ENCODE results near the gene C20orf173. TPM values are rescaled to one million over a fixed set of nuclear protein-coding genes. Genes with fewer than 3 reads are reported as not detected.

Gene C20orf173
- polyA plus RNA-seq (2013, experiment 1 of 4): not detected
- not detected for polyA plus RNA-seq (2013, experiment 2 of 4)
- not detected for polyA plus RNA-seq (2013, experiment 3 of 4)
- polyA plus RNA-seq (2013, experiment 4 of 4): not detected

- Histone ChIP-seq H3K9me3 (ENCODE audit: control insufficient read depth, low read length) (no peaks in the 10 kb centered on the region), H3K4me1 (ENCODE audit: control insufficient read depth, insufficient read depth, low read length) (no peaks in the 10 kb centered on the region), H3K4me3 (ENCODE audit: insufficient read depth, low read depth, low read length) (no peak within 1 kb of the TSS), H3K27me3 (ENCODE audit: control insufficient read depth, insufficient read depth, low read length, poor library complexity, severe bottlenecking) (no peaks in the 10 kb centered on the region), H3K36me3 (ENCODE audit: control insufficient read depth, insufficient read depth, low read length) (no peaks in the 10 kb centered on the region), H3K27ac (ENCODE audit: insufficient read depth, low read depth, low read length, poor library complexity, severe bottlenecking) (no peak within 1 kb of the TSS)
- 92% methylated on average over 2 of the region's 2 CpGs for WGBS, 2 experiments
Measured at GRCh38 chr20:35529552-35529951, at the start of gene C20orf173. TSS of gene C20orf173 (minus strand) at chr20:35529652. CDS start at chr20:35529373, 279 bp downstream.

GRCh38 chr20:35579196-35579595 is 49.7 kb upstream of the C20orf173 start:
- no peaks in the 10 kb centered on the region for H3K4me1 ChIP-seq (ENCODE audit: control insufficient read depth, insufficient read depth, low read length)
- WGBS, 2 experiments: 93 to 94% methylated on average over 6 of the region's 6 CpGs
- H3K9me3 ChIP-seq (ENCODE audit: control insufficient read depth, low read length): no peaks in the 10 kb centered on the region
- no peaks in the 10 kb centered on the region for H3K27me3 ChIP-seq (ENCODE audit: control insufficient read depth, insufficient read depth, low read length, poor library complexity, severe bottlenecking)
- H3K27ac ChIP-seq (ENCODE audit: insufficient read depth, low read depth, low read length, poor library complexity, severe bottlenecking): no peak overlapping the region
- no peaks in the 10 kb centered on the region for H3K36me3 ChIP-seq (ENCODE audit: control insufficient read depth, insufficient read depth, low read length)
- H3K4me3 ChIP-seq (ENCODE audit: insufficient read depth, low read depth, low read length): no peak overlapping the region

GRCh38 chr20:35578469-35578868 is 49.0 kb upstream of the C20orf173 start:
- H3K4me1 ChIP-seq (ENCODE audit: control insufficient read depth, insufficient read depth, low read length): no peaks in the 10 kb centered on the region
- no peak overlapping the region for H3K4me3 ChIP-seq (ENCODE audit: insufficient read depth, low read depth, low read length)
- H3K27me3 ChIP-seq (ENCODE audit: control insufficient read depth, insufficient read depth, low read length, poor library complexity, severe bottlenecking): no peaks in the 10 kb centered on the region
- no peaks in the 10 kb centered on the region for H3K9me3 ChIP-seq (ENCODE audit: control insufficient read depth, low read length)
- H3K27ac ChIP-seq (ENCODE audit: insufficient read depth, low read depth, low read length, poor library complexity, severe bottlenecking): no peak overlapping the region
- H3K36me3 ChIP-seq (ENCODE audit: control insufficient read depth, insufficient read depth, low read length): no peaks in the 10 kb centered on the region
- 94 to 95% methylated on average over 8 of the region's 8 CpGs for whole genome bisulfite sequencing, 2 experiments

GRCh38 chr20:35576816-35577215 is 47.4 kb upstream of the C20orf173 start:
- Histone ChIP-seq H3K4me1 (ENCODE audit: control insufficient read depth, insufficient read depth, low read length) (no peaks in the 10 kb centered on the region), H3K4me3 (ENCODE audit: insufficient read depth, low read depth, low read length) (no peak overlapping the region), H3K27me3 (ENCODE audit: control insufficient read depth, insufficient read depth, low read length, poor library complexity, severe bottlenecking) (no peaks in the 10 kb centered on the region), H3K36me3 (ENCODE audit: control insufficient read depth, insufficient read depth, low read length) (no peaks in the 10 kb centered on the region), H3K27ac (ENCODE audit: insufficient read depth, low read depth, low read length, poor library complexity, severe bottlenecking) (no peak overlapping the region), H3K9me3 (ENCODE audit: control insufficient read depth, low read length) (no peaks in the 10 kb centered on the region)
- 75 to 77% methylated on average over 3 of the region's 3 CpGs for WGBS, 2 experiments

- no peak overlapping the region for H3K27ac ChIP-seq (ENCODE audit: insufficient read depth, low read depth, low read length, poor library complexity, severe bottlenecking)
- WGBS, 2 experiments: 86 to 92% methylated on average over 4 of the region's 4 CpGs
- no peaks in the 10 kb centered on the region for H3K36me3 ChIP-seq (ENCODE audit: control insufficient read depth, insufficient read depth, low read length)
Measured at GRCh38 chr20:35575958-35576357, 46.5 kb upstream of the C20orf173 start.

GRCh38 chr20:35572838-35573237 is 43.4 kb upstream of the C20orf173 start:
- H3K27me3 ChIP-seq (ENCODE audit: control insufficient read depth, insufficient read depth, low read length, poor library complexity, severe bottlenecking): no peaks in the 10 kb centered on the region
- 94 to 95% methylated on average over 4 of the region's 4 CpGs for WGBS, 2 experiments
- no peak overlapping the region for H3K27ac ChIP-seq (ENCODE audit: insufficient read depth, low read depth, low read length, poor library complexity, severe bottlenecking)
- no peaks in the 10 kb centered on the region for H3K36me3 ChIP-seq (ENCODE audit: control insufficient read depth, insufficient read depth, low read length)
- no peaks in the 10 kb centered on the region for H3K4me1 ChIP-seq (ENCODE audit: control insufficient read depth, insufficient read depth, low read length)
- no peaks in the 10 kb centered on the region for H3K9me3 ChIP-seq (ENCODE audit: control insufficient read depth, low read length)
- no peak overlapping the region for H3K4me3 ChIP-seq (ENCODE audit: insufficient read depth, low read depth, low read length)

More at GRCh38 chr20:35575958-35576357, 46.5 kb upstream of the C20orf173 start:
- Histone ChIP-seq H3K4me1 (ENCODE audit: control insufficient read depth, insufficient read depth, low read length) (no peaks in the 10 kb centered on the region), H3K9me3 (ENCODE audit: control insufficient read depth, low read length) (no peaks in the 10 kb centered on the region), H3K27me3 (ENCODE audit: control insufficient read depth, insufficient read depth, low read length, poor library complexity, severe bottlenecking) (no peaks in the 10 kb centered on the region), H3K4me3 (ENCODE audit: insufficient read depth, low read depth, low read length) (no peak overlapping the region)

GRCh38 chr20:35571555-35571954 is 42.1 kb upstream of the C20orf173 start:
- H3K4me1 ChIP-seq (ENCODE audit: control insufficient read depth, insufficient read depth, low read length): no peaks in the 10 kb centered on the region
- no peak overlapping the region for H3K27ac ChIP-seq (ENCODE audit: insufficient read depth, low read depth, low read length, poor library complexity, severe bottlenecking)
- H3K4me3 ChIP-seq (ENCODE audit: insufficient read depth, low read depth, low read length): no peak overlapping the region
- H3K36me3 ChIP-seq (ENCODE audit: control insufficient read depth, insufficient read depth, low read length): no peaks in the 10 kb centered on the region
- no peaks in the 10 kb centered on the region for H3K9me3 ChIP-seq (ENCODE audit: control insufficient read depth, low read length)
- H3K27me3 ChIP-seq (ENCODE audit: control insufficient read depth, insufficient read depth, low read length, poor library complexity, severe bottlenecking): no peaks in the 10 kb centered on the region

- Histone ChIP-seq H3K27ac (ENCODE audit: insufficient read depth, low read depth, low read length, poor library complexity, severe bottlenecking) (no peak overlapping the region), H3K9me3 (ENCODE audit: control insufficient read depth, low read length) (no peaks in the 10 kb centered on the region), H3K27me3 (ENCODE audit: control insufficient read depth, insufficient read depth, low read length, poor library complexity, severe bottlenecking) (no peaks in the 10 kb centered on the region), H3K4me3 (ENCODE audit: insufficient read depth, low read depth, low read length) (no peak overlapping the region), H3K4me1 (ENCODE audit: control insufficient read depth, insufficient read depth, low read length) (no peaks in the 10 kb centered on the region), H3K36me3 (ENCODE audit: control insufficient read depth, insufficient read depth, low read length) (no peaks in the 10 kb centered on the region)
- 24 to 38% methylated on average over 2 of the region's 2 CpGs for WGBS, 2 experiments
Measured at GRCh38 chr20:35568645-35569044, 39.2 kb upstream of the C20orf173 start.

GRCh38 chr20:35564905-35565304 is 35.5 kb upstream of the C20orf173 start:
- H3K9me3 ChIP-seq (ENCODE audit: control insufficient read depth, low read length): no peaks in the 10 kb centered on the region
- no peaks in the 10 kb centered on the region for H3K4me1 ChIP-seq (ENCODE audit: control insufficient read depth, insufficient read depth, low read length)
- H3K36me3 ChIP-seq (ENCODE audit: control insufficient read depth, insufficient read depth, low read length): no peaks in the 10 kb centered on the region
- H3K27ac ChIP-seq (ENCODE audit: insufficient read depth, low read depth, low read length, poor library complexity, severe bottlenecking): no peak overlapping the region
- WGBS, 2 experiments: 93 to 94% methylated on average over 7 of the region's 7 CpGs
- no peak overlapping the region for H3K4me3 ChIP-seq (ENCODE audit: insufficient read depth, low read depth, low read length)
- no peaks in the 10 kb centered on the region for H3K27me3 ChIP-seq (ENCODE audit: control insufficient read depth, insufficient read depth, low read length, poor library complexity, severe bottlenecking)

- Histone ChIP-seq H3K4me3 (ENCODE audit: insufficient read depth, low read depth, low read length) (no peak overlapping the region), H3K36me3 (ENCODE audit: control insufficient read depth, insufficient read depth, low read length) (no peaks in the 10 kb centered on the region), H3K27ac (ENCODE audit: insufficient read depth, low read depth, low read length, poor library complexity, severe bottlenecking) (no peak overlapping the region), H3K27me3 (ENCODE audit: control insufficient read depth, insufficient read depth, low read length, poor library complexity, severe bottlenecking) (no peaks in the 10 kb centered on the region), H3K4me1 (ENCODE audit: control insufficient read depth, insufficient read depth, low read length) (no peaks in the 10 kb centered on the region), H3K9me3 (ENCODE audit: control insufficient read depth, low read length) (no peaks in the 10 kb centered on the region)
- WGBS, 2 experiments: 94 to 96% methylated on average over 10 of the region's 10 CpGs
Measured at GRCh38 chr20:35563834-35564233, 34.4 kb upstream of the C20orf173 start.

All from ectodermal cell (in vitro differentiated cells).